GM12864 (cell line): Measurements from ENCODE around the gene FAM227B.

Experiments used
- DNase-seq: peaks from one replicate; pipeline ENCODE4 v3.0.0-alpha.2; 2011; ENCODE audit warnings: low read depth
- H3K4me3 ChIP-seq: 2 replicates; pipeline ENCODE4 v1.5.1; 2011; ENCODE audit warnings: mild to moderate bottlenecking, low read depth, low read length, control low read depth
- TF ChIP-seq, protein P1 (sequence below): IDR thresholded peaks from 2 replicates; pipeline ENCODE4 v1.5.1; 2011; ENCODE audit warnings: low read depth, mild to moderate bottlenecking, moderate library complexity, low read length, control low read depth, inconsistent platforms; ENCODE audit errors: missing control alignments

FAM227B gene

DNA sequence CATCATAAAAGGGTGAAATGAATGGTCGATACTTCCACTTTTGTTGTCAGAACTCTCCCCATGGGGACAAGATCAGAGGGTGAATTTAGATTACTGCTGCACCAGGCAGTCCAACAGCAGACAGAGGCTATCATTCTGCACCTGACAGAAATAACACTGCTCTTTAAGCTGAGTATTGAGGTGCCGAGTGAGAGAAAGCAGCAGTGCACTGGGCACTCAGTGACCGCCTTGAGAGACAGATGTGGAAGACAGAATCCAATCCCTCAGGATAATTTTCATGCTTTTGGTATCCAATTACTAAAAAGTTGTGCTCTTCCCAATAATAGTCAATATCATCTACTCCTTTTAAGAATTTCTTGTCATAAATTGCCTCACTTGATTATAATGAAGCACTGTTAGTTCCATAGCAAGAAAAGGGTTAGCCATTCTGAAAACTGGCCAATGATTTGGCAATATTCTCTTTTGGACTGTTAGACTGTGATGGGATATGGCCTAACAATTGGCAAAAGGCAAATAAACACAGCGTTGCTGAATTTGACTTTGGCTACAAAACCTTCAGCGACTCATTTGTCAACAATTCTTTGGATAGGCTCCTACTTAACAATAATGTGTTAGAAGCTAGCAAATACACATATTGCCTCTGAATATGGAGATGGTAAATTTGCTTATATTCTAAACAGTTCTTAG lies 192.1 kb downstream of the FAM227B start:
- no peak for DNase-seq
- TF ChIP-seq, protein P1, sequence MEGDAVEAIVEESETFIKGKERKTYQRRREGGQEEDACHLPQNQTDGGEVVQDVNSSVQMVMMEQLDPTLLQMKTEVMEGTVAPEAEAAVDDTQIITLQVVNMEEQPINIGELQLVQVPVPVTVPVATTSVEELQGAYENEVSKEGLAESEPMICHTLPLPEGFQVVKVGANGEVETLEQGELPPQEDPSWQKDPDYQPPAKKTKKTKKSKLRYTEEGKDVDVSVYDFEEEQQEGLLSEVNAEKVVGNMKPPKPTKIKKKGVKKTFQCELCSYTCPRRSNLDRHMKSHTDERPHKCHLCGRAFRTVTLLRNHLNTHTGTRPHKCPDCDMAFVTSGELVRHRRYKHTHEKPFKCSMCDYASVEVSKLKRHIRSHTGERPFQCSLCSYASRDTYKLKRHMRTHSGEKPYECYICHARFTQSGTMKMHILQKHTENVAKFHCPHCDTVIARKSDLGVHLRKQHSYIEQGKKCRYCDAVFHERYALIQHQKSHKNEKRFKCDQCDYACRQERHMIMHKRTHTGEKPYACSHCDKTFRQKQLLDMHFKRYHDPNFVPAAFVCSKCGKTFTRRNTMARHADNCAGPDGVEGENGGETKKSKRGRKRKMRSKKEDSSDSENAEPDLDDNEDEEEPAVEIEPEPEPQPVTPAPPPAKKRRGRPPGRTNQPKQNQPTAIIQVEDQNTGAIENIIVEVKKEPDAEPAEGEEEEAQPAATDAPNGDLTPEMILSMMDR = no peak
- H3K4me3 ChIP-seq = no peak overlapping the region

DNA sequence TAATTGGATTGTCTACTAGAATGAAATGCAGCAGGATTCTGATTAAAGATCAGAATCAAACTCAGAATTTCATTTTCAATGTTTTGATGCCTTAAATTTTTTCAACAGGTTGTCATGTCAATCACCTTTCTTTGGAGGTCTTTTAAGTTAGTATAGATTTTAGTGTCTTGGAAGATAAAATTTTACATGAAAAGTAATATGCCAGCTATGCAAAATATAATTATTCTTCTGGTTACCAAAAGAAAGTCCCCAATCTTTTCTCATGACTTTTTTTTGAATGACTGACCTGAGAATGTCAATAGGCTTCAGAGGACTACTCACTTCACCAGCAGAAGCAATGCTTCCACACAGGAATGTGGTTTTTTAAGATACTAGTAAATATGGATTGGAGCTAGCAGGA lies 193.2 kb downstream of the FAM227B start:
- TF ChIP-seq, protein P1 = no peak
- DNase-seq = no peak
- H3K4me3 ChIP-seq = no peak overlapping the region

DNA sequence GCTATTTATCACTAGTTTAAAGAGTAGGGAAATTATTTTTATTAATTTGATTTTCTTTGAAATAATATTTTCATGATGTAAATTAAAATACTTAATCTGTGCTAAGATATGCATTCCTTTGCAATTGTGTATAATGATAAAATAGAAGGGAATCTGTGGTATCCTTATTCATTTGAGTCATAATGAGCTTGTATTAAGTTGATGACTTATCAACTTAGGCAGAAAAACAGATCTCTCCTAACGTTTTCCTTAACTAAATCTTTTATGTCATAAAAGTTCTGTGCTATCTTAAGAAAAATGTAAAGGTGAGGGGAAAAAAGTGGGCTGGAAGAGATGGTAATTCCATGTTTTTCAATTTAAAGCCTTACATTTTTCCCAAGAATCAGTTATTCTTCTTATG lies 195.7 kb downstream of the FAM227B start:
- DNase-seq = no peak
- TF ChIP-seq, protein P1 = no peak
- no peak overlapping the region for H3K4me3 ChIP-seq

DNA sequence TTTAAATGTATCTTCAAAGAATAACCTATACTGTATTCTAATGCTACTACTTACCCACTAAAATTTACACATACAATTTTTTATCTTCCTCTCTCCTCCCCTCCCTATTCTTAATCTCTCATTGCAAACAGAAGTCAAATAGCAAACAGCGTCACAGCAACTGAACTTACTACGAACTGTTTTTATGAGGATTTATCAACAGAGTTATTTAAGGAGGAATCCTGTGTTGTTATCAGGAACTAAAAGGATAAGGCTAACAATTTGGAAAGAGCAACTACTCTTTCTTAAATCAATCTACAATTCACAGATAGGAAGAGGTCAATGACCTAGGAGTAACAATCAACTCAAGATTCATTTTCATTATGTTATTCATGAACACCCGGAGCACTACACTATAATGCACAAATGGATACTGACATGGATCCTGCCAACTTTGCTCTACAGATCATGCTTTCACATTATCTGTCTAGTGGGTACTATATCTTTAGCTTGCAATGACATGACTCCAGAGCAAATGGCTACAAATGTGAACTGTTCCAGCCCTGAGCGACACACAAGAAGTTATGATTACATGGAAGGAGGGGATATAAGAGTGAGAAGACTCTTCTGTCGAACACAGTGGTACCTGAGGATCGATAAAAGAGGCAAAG lies 196.6 kb downstream of the FAM227B start:
- TF ChIP-seq, protein P1 = no peak
- H3K4me3 ChIP-seq = no peak overlapping the region
- DNase-seq = no peak

DNA sequence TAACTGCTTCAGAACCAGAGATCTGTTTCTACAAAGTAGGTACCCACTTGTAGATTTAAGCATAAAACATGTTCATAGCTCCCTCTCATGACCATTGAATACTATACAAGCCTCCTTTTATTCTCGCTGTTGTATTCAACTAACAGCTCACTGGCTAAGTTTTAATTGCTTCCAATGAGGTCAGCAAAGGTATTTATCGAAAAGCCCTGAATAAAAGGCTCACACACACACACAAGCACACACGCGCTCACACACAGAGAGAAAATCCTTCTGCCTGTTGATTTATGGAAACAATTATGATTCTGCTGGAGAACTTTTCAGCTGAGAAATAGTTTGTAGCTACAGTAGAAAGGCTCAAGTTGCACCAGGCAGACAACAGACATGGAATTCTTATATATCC lies 197.6 kb downstream of the FAM227B start, which contains the start of gene FGF7:
Gene FGF7, plus strand, starts transcription at position 222 of the 400 bp plus-strand sequence. CDS start 1,056 bp downstream, outside the sequence.
- no peak within 1 kb of the TSS; the same call in 1 of the 2 replicates for H3K4me3 ChIP-seq
- TF ChIP-seq, protein P1 = no peak
- no peak for DNase-seq

DNA sequence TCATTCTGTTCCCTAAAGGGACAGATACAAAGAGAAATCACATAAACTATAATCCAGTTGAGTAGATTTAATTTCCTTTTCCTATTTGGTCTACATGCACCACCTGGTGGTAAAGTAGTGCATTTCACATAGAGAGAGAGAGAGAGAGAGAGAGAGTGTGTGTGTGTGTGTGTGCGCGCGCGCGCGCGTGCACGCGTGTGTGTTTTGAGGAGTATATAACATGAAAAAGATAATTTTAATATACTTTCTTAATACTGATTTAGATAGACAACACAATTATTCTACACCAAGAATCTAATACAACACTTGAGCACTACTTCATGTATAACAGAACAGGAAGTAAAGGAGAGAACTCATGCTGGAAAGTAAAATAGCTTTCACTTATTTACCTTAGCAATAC lies 198.6 kb downstream of the FAM227B start:
- TF ChIP-seq, protein P1 = peak; percentile 56
- peak; percentile 21 for DNase-seq
- H3K4me3 ChIP-seq = no peak overlapping the region; the same call in 1 of the 2 replicates
